ENCODE data around the gene RPS6KA1.

Gene RPS6KA1

DNA sequence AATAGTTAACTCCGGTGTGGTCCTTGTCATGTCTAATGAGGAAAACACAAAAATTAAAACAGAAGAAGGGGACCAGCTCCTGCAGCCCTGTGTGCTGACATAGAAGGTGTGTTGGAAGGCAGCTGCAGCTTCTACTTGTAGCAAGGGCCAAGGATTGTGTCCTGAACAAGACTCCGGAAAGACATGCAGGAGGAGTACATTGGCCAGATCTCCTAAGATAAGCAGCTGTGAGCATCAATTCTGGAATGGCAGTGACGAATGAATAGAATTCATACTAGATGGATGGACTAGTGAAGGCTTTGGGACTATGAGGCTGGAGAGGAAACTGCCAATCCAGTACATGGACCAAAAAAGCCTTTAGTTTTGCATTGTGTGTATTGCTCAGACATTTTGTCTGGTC, 19.3 kb downstream of the RPS6KA1 start:
- DNase-seq (ENCODE audit: low read depth in 1 of 2, low spot score in 1 of 2) = no peak
- Histone ChIP-seq H3K27me3 (ENCODE audit: insufficient read depth, poor library complexity, severe bottlenecking) (no peaks in the 10 kb centered on the region), H3K4me3 (replicated peaks; ENCODE audit: insufficient read depth, low read length) (no peak overlapping the region), H3K27ac (replicated peaks) (no peak overlapping the region)
- no peak for TF ChIP-seq CTCF (IDR thresholded peaks at IDR 0.05; ENCODE audit: insufficient read depth, low read length)
- TF ChIP-seq REST (IDR thresholded peaks at IDR 0.05; ENCODE audit: insufficient replicate concordance, low read depth) = no peak
- TF ChIP-seq GABPA (IDR thresholded peaks at IDR 0.05; ENCODE audit: low read depth) = no peak
- TF ChIP-seq POLR2AphosphoS5 (IDR thresholded peaks at IDR 0.05; ENCODE audit: low read depth) = no peak
- TF ChIP-seq SPI1 (IDR thresholded peaks at IDR 0.05; ENCODE audit: borderline replicate concordance, low read depth) = no peak

GRCh38 chr1:26550946-26551345, 21.4 kb downstream of the RPS6KA1 start:
- no peak overlapping the region for H3K27ac ChIP-seq (replicated peaks)
- no peak overlapping the region for H3K4me3 ChIP-seq (replicated peaks; ENCODE audit: insufficient read depth, low read length)
- no peak for DNase-seq (ENCODE audit: low read depth in 1 of 2, low spot score in 1 of 2)
- no peaks in the 10 kb centered on the region for H3K27me3 ChIP-seq (ENCODE audit: insufficient read depth, poor library complexity, severe bottlenecking)
- TF ChIP-seq POLR2AphosphoS5 (IDR thresholded peaks at IDR 0.05; ENCODE audit: low read depth) (no peak; the same call in 1 of the 2 replicates), REST (IDR thresholded peaks at IDR 0.05; ENCODE audit: insufficient replicate concordance, low read depth) (no peak), CTCF (IDR thresholded peaks at IDR 0.05; ENCODE audit: insufficient read depth, low read length) (no peak), GABPA (IDR thresholded peaks at IDR 0.05; ENCODE audit: low read depth) (no peak), SPI1 (IDR thresholded peaks at IDR 0.05; ENCODE audit: borderline replicate concordance, low read depth) (no peak)

GRCh38 chr1:26552720-26553119, 23.2 kb downstream of the RPS6KA1 start:
- no peak for DNase-seq (ENCODE audit: low read depth in 1 of 2, low spot score in 1 of 2)
- no peak overlapping the region for H3K4me3 ChIP-seq (replicated peaks; ENCODE audit: insufficient read depth, low read length)
- H3K27ac ChIP-seq (replicated peaks) = peak overlapping the region; percentile 41; the same call in 1 of the 2 replicates
- H3K27me3 ChIP-seq (ENCODE audit: insufficient read depth, poor library complexity, severe bottlenecking) = no peaks in the 10 kb centered on the region
- TF ChIP-seq GABPA (IDR thresholded peaks at IDR 0.05; ENCODE audit: low read depth) = no peak
- TF ChIP-seq SPI1 (IDR thresholded peaks at IDR 0.05; ENCODE audit: borderline replicate concordance, low read depth) = no peak
- no peak for TF ChIP-seq CTCF (IDR thresholded peaks at IDR 0.05; ENCODE audit: insufficient read depth, low read length)
- no peak for TF ChIP-seq REST (IDR thresholded peaks at IDR 0.05; ENCODE audit: insufficient replicate concordance, low read depth)
- no peak for TF ChIP-seq POLR2AphosphoS5 (IDR thresholded peaks at IDR 0.05; ENCODE audit: low read depth)

Measured in HL-60 (cell line).